Stimulated activated CD8-positive, alpha-beta memory T cell treated with anti-CD3 and anti-CD28 coated beads, Interleukin-15, amount 100 ng/mL, for 4 hours (primary cell): ENCODE measurements around the gene RBMS1.

Experiments used
- DNase-seq, 2 donors: peaks; one replicate each; pipeline ENCODE4 v3.0.0-alpha.2; 2020; ENCODE audit warnings: low read depth in 2 of 2

Gene RBMS1

DNA sequence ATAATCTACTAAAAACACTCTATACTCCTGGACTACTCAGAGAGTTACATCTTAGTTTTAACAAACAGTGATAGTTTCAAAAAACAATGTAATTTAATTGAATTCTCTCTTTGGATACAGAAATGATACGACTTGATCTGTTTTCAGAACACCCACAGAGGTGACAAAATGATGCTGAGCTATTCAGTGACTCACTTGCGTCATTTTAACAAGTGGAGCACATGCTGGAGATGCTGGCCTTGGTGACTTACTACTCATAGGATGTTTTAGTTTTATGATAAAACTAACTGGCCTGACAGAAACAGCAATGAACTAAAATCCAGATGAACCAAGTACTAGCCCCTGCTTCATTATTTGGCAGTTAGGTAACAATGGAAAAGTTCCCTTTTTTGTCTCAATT lies 192.2 kb downstream of the RBMS1 start:
- no peak for DNase-seq

DNA sequence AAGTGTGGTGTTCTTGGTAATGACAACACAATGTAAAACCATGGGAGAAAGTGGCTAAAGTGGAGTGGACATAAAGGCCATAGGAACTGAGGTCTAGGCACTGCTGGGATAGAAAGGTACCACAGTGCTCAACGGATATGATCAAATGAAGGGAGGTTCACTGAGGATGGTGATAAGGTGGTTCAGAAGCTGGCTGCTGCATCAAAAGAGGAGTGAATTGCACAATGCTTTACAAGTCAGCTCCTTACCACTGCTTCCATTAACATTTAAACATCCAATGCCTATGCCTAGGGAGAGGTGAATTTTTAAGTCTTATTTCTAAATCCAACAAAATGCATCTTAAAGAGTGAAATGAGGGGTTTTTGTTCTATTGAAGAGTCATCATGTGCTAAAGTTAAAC lies 193.4 kb downstream of the RBMS1 start:
- no peak for DNase-seq

DNA sequence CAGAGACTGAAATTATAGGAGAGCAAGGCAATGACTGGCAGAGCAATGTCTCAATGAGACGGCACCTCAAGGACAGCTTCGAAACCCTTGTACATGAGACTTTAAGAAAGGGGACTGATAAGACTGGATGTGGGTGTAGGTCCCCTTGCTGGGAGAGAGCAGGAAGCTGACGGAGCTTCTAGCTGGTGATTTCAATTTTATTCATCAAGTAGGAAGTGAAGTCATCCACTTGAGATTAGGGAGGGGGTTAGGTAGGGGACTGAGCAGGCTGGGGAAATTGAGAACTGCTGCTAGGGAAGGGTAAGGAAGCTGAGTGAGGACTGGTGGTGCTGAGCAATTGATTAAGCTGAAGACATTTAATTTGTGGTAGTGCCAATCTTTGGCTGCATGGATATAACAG lies 194.1 kb downstream of the RBMS1 start:
- no peak for DNase-seq

DNA sequence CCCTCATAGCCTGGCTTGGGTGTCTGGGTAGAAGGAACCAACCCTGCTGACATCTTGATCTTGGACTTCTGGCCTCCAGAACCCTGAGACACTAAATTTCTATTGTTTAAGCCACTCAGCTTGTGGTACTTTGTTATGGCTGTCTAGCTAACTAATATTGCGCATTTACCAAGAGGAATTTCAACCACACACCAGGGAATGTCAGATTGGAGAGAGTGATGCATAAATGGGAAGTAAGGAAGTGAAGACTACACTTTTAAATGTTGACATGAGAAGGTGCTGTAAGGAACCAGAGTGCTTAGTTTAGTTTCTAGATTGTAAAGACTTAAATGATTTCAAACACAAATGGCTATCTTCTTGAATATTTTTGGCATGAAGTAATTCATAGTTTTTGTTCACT lies 194.6 kb downstream of the RBMS1 start:
- no peak for DNase-seq

DNA sequence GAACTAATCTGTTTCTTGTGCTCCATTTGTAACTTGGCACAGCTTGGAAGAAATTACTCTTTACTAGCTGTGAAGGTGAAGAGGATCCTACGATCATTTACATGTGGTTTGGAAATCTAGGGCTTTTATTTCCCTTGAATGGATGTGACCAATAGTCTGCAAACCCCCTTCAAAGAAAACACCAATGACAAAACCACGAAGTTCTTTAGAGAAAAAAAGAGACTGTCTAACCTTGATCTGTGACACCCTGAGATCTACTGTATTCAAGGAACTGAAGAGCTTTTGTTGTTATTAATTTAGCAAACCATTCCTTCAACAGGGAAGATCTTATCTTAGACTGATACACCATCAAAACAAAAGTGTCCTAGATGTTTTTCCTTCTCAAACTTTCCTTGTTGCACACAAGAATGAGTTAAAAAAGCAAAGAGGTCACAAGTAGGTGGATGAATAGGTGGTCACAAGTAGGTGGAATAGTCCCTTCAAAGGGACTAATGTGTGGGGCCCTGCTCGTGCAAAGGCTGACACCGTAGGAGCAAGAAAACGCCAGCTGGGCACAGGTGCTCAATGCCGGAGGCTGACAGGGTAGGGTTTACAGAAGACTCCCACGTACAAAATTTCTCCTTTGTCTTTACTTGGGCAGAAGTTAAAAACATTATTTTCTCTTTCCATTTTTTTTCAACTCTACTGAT lies 197.9 kb downstream of the RBMS1 start:
- no peak for DNase-seq

DNA sequence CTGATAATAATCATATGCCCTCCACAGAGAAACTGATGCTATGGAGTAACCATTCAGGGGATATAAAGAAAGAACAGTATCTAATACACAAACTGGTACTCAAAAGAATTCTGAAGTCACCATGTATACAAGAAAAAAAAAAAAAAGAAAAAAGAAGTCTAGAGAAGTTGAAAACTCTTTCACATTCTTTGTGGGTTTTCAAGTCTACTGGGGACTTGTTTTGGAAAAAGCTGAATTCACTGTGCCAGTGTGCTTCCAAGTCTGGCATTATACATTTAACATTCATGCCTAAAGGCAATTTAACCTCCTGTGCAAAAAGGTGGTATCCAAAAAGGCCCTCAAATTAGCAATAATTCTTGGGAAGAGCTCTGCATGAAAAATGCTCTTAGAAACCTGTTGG lies 198.7 kb downstream of the RBMS1 start:
- DNase-seq, result no peak

DNA sequence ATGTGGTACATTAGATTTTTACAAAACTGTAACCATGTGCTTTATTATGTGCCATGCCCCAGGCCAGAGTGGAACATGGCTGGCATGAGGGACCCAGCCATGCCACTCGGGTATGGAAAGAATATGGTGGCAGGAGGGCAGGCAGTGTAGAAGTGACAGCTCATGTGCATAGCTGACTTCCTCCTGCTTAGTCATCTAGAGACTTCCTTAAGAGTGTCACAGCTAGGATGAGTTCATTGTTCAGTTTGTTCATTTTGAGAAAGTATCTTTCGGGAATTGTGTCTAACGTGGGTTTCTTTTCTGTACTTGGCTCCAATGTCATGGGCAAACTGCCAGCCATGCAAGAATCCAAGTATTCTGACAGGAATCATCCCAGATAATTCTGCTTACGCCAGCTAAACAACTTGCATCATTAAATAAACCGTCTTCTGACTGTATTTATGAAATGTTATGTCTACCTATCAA lies 199.2 kb downstream of the RBMS1 start:
- no peak for DNase-seq

DNA sequence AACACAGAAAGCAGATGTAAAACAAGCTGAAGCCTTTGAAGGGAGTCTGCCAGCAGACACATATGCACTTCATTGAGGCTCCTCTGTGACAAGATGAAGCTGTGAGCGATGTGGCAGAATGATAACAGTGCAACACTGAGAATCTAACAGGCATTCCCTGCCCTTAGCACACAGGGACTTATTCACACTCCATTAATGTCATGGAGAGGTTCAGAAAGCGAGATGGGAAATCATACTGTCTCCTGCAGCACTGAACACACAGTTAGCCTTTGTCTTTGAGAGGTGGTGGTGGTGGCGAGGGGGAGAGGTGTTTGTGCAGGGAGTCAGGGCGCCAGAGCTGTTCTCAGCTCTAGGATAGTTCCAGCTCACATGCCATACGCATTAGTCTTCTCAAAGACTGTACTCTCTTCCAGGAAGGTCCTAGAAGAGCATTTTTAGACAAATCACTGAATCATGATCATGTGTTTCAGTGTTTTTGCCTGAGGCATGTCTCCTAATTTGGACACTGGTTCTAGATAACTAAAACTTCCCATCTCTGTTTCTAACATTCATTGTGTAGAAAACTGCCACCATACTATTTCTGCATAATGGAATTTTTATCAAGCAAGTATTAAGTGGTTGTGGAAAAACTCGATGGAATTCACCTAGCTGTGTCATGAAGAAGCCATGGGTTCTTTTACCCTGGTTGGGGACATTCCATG lies 200.1 kb downstream of the RBMS1 start:
- DNase-seq, result no peak

DNA sequence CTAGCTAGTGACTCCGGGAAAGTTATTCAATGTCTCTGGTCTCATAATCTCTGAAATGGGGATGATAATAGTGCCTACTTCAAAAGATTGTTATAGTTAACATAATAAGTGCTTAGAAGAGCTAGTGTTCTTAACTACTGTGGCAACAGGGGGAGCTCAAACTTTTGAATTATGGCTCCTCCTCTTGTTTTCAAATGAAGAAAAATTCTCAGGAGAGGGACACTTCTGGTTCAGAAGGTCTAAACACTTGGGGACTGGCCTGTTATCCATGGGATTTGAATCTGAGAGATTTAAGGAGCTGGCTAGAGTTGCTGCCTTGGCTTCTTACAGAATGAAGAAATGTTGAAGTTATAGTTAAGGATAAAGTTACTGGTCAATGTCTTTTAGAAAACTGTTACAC lies 201.4 kb downstream of the RBMS1 start:
- DNase-seq, result no peak

DNA sequence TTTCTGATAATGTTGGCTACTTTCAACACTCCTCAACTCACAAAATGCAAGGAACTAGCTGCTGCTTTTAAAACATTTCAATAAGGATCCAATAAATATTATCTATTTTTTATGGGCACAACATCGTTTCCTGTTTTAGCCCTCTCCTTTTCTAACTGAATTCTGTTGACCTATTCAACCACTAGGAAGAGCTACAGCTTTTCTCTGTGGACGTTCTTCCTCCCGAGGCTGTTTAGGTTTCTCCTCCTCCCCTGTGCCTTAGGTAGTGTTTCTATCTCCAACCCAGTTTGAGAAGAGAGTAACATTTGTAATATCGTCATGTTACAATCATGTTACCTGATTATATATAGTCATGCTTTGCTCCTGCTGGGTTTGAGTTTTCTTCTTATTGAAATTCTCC lies 202.2 kb downstream of the RBMS1 start:
- DNase-seq, result no peak

DNA sequence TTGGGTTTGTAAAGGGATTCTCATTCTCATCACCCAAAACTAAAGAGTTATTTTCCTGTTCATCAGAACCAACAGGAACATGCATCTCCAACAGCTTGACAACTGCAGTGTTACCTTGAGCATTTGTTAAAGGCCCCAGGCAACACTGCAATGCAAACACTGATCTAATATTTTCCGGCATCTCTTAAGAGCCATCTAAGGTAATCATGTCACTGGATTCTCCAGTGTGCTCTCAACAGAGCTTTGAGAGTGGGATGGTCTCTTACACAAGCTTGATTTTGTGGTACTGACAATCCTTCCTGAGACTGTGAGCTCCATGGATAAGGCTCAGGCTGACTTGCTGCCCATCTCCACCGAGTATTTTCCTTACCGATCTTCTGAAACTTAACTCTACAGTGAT lies 203.0 kb downstream of the RBMS1 start:
- DNase-seq, result no peak

DNA sequence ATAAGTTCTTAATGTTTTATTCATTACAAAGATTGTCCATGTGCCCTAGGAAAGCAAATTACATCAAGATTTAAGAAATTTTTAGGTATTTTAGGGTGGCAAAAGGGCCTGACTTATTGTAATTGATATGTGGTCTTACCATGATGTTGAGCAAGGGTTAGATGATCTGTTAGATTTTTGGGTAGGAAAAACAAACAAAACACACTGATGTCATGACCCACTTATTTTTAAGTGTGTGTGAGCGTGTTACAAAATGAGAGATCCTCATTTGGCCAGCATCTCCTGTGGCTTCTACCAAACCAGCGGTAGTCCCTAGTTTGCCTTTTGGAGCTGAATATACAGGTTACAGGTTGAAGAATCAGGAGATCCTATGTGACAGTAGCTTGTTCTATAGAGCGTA lies 203.8 kb downstream of the RBMS1 start:
- DNase-seq, result no peak

DNA sequence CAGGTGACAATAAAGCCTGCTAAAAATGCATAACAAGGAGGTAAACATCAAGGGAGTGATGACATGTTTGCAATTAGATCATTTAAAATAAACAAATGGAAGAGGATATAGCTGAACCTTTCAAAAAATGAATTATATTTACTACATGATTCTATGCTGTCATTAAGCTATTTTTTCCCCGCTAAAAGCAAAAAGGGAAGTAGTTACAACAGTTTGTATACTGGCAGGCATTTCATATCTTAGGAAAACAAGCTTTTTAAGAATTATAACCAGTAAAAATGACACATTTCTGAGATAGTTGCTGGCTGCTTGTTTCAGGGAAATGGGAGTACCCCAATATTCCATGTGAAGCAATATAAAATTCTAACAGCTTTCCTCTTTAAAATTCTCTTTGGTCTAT lies 204.5 kb downstream of the RBMS1 start:
- no peak for DNase-seq

DNA sequence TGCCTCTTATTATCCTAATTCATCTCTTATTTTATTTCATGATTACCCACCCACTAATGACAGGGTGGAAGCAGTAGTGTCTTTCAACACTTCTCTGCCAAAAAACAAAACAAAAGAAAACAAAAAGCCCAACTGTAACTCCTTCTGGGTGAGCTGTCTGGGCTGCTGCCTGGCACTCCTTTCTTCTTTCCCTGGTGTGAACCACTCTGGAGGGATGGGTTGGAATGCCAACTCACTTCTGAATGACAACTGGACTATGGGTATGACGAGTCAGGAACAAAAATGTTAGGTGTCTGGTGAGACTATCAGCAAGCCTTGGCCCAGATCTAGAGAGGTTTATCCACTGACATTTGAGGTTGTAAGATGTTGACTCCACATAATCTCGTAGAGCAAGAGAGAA lies 205.3 kb downstream of the RBMS1 start:
- no peak for DNase-seq

DNA sequence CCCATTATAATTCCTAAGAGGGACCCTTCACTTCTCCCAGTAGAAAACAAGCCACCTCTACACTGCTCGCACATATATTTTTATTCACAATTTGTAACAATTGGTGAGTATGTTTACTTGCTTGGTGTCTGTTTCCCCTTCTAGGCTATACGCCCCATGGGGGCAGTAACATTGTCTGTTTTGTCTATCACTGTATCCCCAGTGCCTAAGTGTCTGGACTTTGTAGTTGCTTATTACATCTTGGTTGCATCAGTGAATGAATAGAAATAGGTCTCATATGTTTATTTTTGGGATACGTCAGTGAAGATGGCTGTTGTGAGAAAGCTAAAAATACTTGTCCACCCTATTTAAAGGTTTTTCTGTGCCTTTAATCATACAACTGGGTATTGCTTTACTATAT lies 206.1 kb downstream of the RBMS1 start:
- DNase-seq, result no peak

DNA sequence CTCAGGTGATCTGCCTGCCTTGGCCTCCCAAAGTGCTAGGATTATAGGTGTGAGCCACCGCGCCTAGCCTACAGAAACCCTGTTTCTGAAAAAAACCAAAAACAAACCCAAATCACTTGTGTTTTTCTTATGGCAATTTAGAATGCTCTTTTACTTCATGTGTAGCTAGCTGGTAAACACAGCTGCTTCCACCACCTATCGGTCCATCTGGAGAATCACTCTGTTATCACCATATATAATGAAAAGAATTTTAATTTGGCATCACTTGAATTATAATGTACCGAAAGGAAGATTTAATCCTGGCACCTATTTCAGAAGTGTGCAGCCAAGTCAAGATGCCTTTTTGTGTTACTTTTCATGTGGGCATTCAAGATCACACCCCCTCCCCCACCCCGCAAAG lies 207.1 kb downstream of the RBMS1 start:
- DNase-seq, result no peak

DNA sequence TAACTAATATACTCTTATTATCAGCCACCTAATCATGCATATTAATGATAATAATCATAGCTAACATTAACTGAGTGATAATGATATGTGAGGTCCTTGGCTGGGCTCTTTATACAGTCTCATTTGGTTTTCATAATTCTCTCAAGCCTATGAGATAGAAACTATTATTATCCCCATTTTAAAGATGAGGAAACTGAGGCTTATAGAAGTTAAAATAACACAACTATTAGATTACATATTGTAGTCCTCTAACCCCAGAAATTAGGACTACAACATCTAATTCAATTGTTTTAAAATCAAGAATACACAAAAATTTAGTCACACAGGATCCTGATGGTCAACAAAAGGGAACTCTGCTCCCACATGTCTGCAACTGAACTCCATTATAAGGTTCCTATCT lies 209.9 kb downstream of the RBMS1 start:
- DNase-seq, result no peak

DNA sequence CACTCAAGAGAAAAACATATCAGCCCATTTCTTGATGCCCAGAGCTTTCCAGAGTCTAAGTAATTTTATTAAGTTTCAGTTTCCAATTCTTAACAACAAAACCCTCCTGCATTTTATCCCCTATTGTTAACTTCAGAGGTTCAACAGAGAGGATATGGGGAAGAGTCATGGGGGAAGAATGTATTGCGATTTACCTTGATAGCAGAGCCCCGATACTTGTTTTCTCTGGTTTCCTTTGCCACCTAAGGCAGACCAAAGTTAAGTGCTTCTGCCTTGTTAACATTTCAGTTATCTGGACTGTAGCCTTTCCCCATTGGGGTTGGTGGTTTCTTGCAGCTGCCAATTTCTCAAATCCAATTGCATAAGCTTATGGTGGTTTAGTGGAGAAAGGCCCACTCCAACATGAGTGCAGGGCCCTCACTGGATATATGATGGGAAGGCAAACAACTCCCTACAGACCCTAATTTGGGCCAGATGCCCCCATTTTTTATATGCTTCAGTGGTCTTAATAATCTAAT lies 211.5 kb downstream of the RBMS1 start:
- DNase-seq, result no peak

DNA sequence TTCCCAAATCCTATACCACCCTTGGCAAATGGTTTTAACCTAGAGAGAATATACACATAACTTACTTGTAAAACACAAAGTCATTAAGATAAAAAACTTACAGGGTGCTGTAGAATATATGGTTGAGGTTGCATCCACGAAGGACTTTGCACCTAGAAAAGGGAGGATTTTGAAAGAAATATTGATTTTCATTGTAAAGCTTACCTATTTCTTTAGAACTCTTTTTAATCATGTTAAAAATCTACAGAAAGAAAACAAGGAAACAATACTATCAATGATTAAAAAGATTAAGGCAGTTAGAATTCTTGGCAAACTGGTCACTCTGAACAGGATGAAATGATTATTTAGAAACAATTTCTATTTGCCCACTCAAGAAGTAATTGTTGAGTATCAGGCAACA lies 212.4 kb downstream of the RBMS1 start:
- no peak for DNase-seq

DNA sequence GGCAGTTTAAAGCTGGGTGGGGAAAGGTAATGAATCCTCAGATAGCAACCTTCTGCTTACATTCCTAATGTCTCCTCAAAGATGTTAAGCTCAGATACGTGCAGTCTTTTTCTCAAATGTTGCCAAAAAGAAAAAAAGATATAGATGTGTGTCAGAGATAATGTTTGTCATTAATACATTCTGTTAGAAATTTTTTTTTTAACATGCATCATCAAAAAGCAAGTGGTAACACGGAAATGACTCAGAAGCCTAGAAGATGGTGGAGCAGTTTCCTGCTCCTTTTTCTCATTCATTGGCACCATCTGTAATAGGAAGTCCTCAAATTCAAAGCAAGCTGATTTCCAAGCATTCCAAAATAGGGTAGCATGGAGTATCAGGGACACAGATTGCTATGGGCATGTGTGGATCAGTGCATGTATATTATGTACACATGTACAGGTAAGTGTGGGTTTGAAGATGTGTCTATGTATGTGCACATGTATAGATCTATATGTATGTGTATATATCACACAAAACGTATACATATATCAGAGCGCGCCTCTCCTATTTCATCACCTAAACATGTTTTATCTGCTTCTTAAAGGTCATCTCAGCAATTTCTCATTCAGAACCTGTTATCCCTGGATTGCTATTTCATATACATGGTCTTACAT lies 213.7 kb downstream of the RBMS1 start:
- no peak for DNase-seq

DNA sequence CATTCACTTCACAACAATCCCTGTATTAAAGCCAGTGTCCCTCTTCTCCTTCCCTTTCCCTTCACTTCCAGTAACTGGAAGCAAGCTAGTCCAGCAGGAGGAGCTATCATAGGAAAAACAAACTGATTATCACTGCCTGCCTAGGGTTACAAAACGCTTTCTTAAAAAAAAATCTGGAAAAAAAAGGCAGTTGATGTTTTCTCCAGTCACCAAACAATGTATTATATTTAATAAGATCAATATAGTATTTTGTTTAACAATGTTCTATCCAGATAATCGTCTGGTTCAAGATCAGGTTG lies 214.8 kb downstream of the RBMS1 start:
- DNase-seq, result no peak

DNA sequence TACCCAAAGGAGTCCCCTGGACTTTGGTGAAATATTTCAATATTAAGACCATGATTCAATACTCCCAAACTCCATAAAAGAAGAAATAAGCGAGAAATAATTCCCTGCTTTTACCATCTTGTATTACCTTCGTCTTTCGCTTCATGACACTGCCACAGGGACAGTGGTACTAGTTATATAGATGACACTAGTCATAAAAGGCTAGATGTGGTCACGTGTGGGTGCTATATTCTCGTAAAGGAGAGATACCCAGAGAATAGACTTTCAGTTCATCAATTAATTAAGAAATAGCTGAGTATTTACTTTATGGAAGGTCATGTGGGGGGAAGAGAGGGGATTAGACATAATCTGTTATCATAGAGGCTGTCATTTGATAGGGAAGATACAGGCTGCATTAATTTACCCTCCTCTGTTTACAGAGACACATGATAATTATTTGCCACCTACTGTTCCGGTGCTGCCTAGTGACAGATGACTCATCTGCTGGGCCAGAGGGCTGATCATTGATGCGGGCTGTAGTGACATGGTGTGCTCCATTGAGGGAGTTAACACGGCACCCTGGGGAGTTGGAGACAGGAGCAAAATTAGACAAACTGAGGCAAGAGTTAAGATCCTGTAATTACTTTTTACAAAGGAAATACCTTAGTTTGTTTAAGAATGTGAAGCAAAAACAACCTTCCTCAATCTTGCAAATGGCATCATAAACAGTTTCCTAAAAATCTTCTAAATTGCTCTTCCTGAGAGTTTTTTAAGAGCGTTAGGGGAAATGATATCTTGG lies 215.3 kb downstream of the RBMS1 start:
- no peak for DNase-seq
